Chondrocyte (in vitro differentiated cells): ENCODE results near the gene RWDD1. TPM values are rescaled to one million over a fixed set of nuclear protein-coding genes. Genes with fewer than 3 reads are reported as not detected.

ENCODE experiments used
- DNase-seq: peaks from one replicate; pipeline ENCODE4 v3.0.0; 2021; ENCODE audit warnings: mixed read lengths, low spot score
- H3K27ac Mint-ChIP-seq: one replicate; pipeline ENCODE4 v1.8.0; 2021; ENCODE audit warnings: mild to moderate bottlenecking, moderate library complexity, mixed read lengths; ENCODE audit not compliant: unreplicated experiment
- H3K27me3 Mint-ChIP-seq: 2 replicates; pipeline ENCODE4 v1.8.0; 2021; ENCODE audit warnings: low read depth, mixed read lengths
- H3K36me3 Mint-ChIP-seq: 2 replicates; pipeline ENCODE4 v1.8.0; 2021; ENCODE audit warnings: low read depth, mixed read lengths
- H3K4me1 Mint-ChIP-seq: 2 replicates; pipeline ENCODE4 v1.8.0; 2021; ENCODE audit warnings: low read depth, mild to moderate bottlenecking, mixed read lengths
- H3K4me3 Mint-ChIP-seq: one replicate; pipeline ENCODE4 v1.8.0; 2021; ENCODE audit warnings: mild to moderate bottlenecking, moderate library complexity, mixed read lengths; ENCODE audit not compliant: unreplicated experiment
- H3K9me3 Mint-ChIP-seq: 2 replicates; pipeline ENCODE4 v1.8.0; 2021; ENCODE audit warnings: low read depth, mixed read lengths
- CTCF ChIP-seq: fragments of 200-600 bp; sonication (generic); IDR thresholded peaks from 2 replicates; pipeline ENCODE4 v1.5.0; 2021; ENCODE audit warnings: antibody characterized with exemption, mild to moderate bottlenecking, moderate library complexity
- long read RNA-seq: library from polyadenylated mRNA; stranded (forward); transcript quantifications from one replicate; pipeline ENCODE4 v2.0.0, GENCODE V29; 2021
- total RNA-seq: library from RNA; stranded (reverse); gene quantifications from 3 replicates; pipeline ENCODE4 v1.2.1, GENCODE V29; 2021

Gene RWDD1
- total RNA-seq: 38.4 to 52.2 TPM (median 44.4 TPM) in 3 replicates
- long read RNA-seq, full-length matches to known transcripts: 66 of 72 reads
- long read RNA-seq, partial matches to known transcripts: 2 of 72 reads
- long read RNA-seq, other reads (novel, unspliced or antisense): 4 of 72 reads

GRCh38 chr6:116570856-116571682 lies at the start of gene RWDD1:
Gene RWDD1 (plus strand): TSS chr6:116571504. CDS start chr6:116571583, 79 bp downstream.
- H3K27ac Mint-ChIP-seq: peak within 1 kb of the TSS; percentile 97
- peaks cover 38% of the 10 kb centered on the region for H3K4me1 Mint-ChIP-seq
- peaks cover 4% of the 10 kb centered on the region for H3K27me3 Mint-ChIP-seq
- H3K9me3 Mint-ChIP-seq: no peaks in the 10 kb centered on the region
- H3K4me3 Mint-ChIP-seq: peak within 1 kb of the TSS; percentile 97
- H3K36me3 Mint-ChIP-seq: peaks cover 4% of the 10 kb centered on the region
- DNase-seq: peak; percentile 100
- TF ChIP-seq CTCF: peak; percentile 38

- Mint-ChIP-seq H3K4me3 (no peak overlapping the region), H3K27ac (no peak overlapping the region), H3K4me1 (no peaks in the 10 kb centered on the region), H3K36me3 (no peaks in the 10 kb centered on the region), H3K9me3 (no peaks in the 10 kb centered on the region), H3K27me3 (no peaks in the 10 kb centered on the region)
- no peak for DNase-seq
- TF ChIP-seq CTCF: no peak
Measured at GRCh38 chr6:116522896-116523295, 48.4 kb upstream of the RWDD1 start.

GRCh38 chr6:116524236-116524635 lies 47.1 kb upstream of the RWDD1 start:
- no peak overlapping the region for H3K27ac Mint-ChIP-seq
- no peak for DNase-seq
- H3K36me3 Mint-ChIP-seq: no peaks in the 10 kb centered on the region
- no peaks in the 10 kb centered on the region for H3K27me3 Mint-ChIP-seq
- H3K4me1 Mint-ChIP-seq: peaks cover 9% of the 10 kb centered on the region
- TF ChIP-seq CTCF: no peak
- H3K9me3 Mint-ChIP-seq: no peaks in the 10 kb centered on the region
- H3K4me3 Mint-ChIP-seq: no peak overlapping the region

- no peaks in the 10 kb centered on the region for H3K27me3 Mint-ChIP-seq
- peaks cover 23% of the 10 kb centered on the region for H3K4me1 Mint-ChIP-seq
- no peak overlapping the region for H3K27ac Mint-ChIP-seq
- H3K36me3 Mint-ChIP-seq: no peaks in the 10 kb centered on the region
- DNase-seq: no peak
- no peak for TF ChIP-seq CTCF
- no peaks in the 10 kb centered on the region for H3K9me3 Mint-ChIP-seq
- no peak overlapping the region for H3K4me3 Mint-ChIP-seq
Measured at GRCh38 chr6:116528133-116528532, 43.2 kb upstream of the RWDD1 start.

GRCh38 chr6:116528780-116529179 lies 42.5 kb upstream of the RWDD1 start:
- Mint-ChIP-seq H3K4me3 (no peak overlapping the region), H3K9me3 (no peaks in the 10 kb centered on the region), H3K27me3 (no peaks in the 10 kb centered on the region), H3K27ac (no peak overlapping the region), H3K36me3 (no peaks in the 10 kb centered on the region), H3K4me1 (peaks cover 23% of the 10 kb centered on the region)
- DNase-seq: no peak
- TF ChIP-seq CTCF: no peak
